GM12801 (cell line): Measurements from ENCODE around the gene TSPAN9.

ENCODE experiments used
- TF ChIP-seq, protein P1 (sequence below): IDR thresholded peaks from one replicate; pipeline ENCODE4 v1.5.1; 2011; ENCODE audit warnings: control low read depth; ENCODE audit not compliant: insufficient read length; ENCODE audit errors: extremely low read depth

TSPAN9 gene

DNA sequence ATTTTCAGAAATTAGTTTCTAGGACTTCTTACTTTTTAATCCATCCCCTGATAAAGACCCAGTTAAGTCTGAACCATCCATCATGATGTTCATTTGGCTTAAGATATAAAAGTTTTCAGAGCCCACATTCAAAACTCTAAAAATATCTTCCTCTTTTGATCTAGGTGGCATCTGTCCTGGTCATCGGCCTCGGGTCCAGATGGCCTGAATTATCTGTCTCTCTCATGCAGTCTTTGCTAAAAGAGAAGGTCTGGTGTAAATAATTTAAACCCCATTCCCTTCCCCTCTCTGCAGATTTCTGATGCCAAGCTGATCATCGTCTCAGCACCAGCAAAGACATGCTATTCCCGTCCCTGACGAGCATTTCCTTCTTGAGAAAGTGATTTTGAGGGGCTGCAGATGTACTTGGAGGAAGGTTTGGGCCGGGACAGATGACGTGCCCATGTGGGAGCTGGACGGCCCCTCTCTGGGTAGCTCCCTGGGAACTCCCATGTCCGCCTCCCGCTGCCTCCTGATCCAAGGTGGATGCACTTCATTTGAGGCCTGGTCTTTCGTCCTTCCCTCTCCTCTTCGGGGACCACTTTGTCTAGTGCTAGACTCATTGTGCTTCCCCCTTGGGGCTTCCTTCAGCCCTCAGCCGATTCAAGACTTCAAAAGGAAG lies 240.8 kb downstream of the TSPAN9 start:
- TF ChIP-seq, protein P1, sequence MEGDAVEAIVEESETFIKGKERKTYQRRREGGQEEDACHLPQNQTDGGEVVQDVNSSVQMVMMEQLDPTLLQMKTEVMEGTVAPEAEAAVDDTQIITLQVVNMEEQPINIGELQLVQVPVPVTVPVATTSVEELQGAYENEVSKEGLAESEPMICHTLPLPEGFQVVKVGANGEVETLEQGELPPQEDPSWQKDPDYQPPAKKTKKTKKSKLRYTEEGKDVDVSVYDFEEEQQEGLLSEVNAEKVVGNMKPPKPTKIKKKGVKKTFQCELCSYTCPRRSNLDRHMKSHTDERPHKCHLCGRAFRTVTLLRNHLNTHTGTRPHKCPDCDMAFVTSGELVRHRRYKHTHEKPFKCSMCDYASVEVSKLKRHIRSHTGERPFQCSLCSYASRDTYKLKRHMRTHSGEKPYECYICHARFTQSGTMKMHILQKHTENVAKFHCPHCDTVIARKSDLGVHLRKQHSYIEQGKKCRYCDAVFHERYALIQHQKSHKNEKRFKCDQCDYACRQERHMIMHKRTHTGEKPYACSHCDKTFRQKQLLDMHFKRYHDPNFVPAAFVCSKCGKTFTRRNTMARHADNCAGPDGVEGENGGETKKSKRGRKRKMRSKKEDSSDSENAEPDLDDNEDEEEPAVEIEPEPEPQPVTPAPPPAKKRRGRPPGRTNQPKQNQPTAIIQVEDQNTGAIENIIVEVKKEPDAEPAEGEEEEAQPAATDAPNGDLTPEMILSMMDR, result no peak

- TF ChIP-seq, protein P1, result no peak
Measured at GRCh38 chr12:3319723-3320492, 242.7 kb downstream of the TSPAN9 start.

- TF ChIP-seq, protein P1, result no peak
Measured at GRCh38 chr12:3320881-3321509, 243.8 kb downstream of the TSPAN9 start.

GRCh38 chr12:3321881-3322280 lies 244.7 kb downstream of the TSPAN9 start:
- TF ChIP-seq, protein P1, result no peak

GRCh38 chr12:3323002-3323685 lies 246.0 kb downstream of the TSPAN9 start:
- TF ChIP-seq, protein P1, result no peak

- TF ChIP-seq, protein P1, result no peak
Measured at GRCh38 chr12:3325736-3326135, 248.6 kb downstream of the TSPAN9 start.
